Trophoblast cell (in vitro differentiated cells and primary cell): Measurements from ENCODE around the gene PSMD12.
"Not testable (repeated sequence)": the region's sequence is repeated elsewhere in the genome, so short reads cannot be mapped to it uniquely, and the experiment has no call there.

Experiments
- DNase-seq, 2 donors: peaks; one replicate each; pipeline ENCODE4 v3.0.0-alpha.2; 2016
- H2AFZ ChIP-seq: 2 replicates; pipeline ENCODE4 v1.6.1; 2013; ENCODE audit warnings: low read length, moderate library complexity, mild to moderate bottlenecking; ENCODE audit not compliant: insufficient read depth, poor library complexity
- H2AK5ac ChIP-seq: 2 replicates; pipeline ENCODE4 v1.6.1; 2013; ENCODE audit warnings: mild to moderate bottlenecking, low read length
- H2BK120ac ChIP-seq: 2 replicates; pipeline ENCODE4 v1.6.1; 2013; ENCODE audit warnings: low read length, mild to moderate bottlenecking, moderate library complexity; ENCODE audit not compliant: insufficient read depth, poor library complexity
- H2BK12ac ChIP-seq: 2 replicates; pipeline ENCODE4 v1.6.1; 2013; ENCODE audit warnings: mild to moderate bottlenecking, low read length, moderate library complexity
- H2BK5ac ChIP-seq: 2 replicates; pipeline ENCODE4 v1.6.1; 2013; ENCODE audit warnings: low read length, low read depth, moderate library complexity, mild to moderate bottlenecking; ENCODE audit not compliant: poor library complexity
- H3K14ac ChIP-seq: 2 replicates; pipeline ENCODE4 v1.6.1; 2013; ENCODE audit warnings: mild to moderate bottlenecking, low read length
- H3K18ac ChIP-seq: 2 replicates; pipeline ENCODE4 v1.6.1; 2013; ENCODE audit warnings: mild to moderate bottlenecking, low read length
- H3K23ac ChIP-seq: 2 replicates; pipeline ENCODE4 v1.6.1; 2013; ENCODE audit warnings: low read length
- H3K27ac ChIP-seq: 2 replicates; pipeline ENCODE4 v1.5.1; 2013; ENCODE audit warnings: low read depth, mild to moderate bottlenecking, inconsistent platforms, low read length, moderate library complexity
- H3K27me3 ChIP-seq: 2 replicates; pipeline ENCODE4 v1.6.1; 2013; ENCODE audit warnings: inconsistent platforms, mild to moderate bottlenecking, low read length, moderate library complexity; ENCODE audit not compliant: insufficient read depth
- H3K36me3 ChIP-seq, 2 experiments: 1 replicate in 1 of 2; 2 replicates in 1 of 2; pipeline ENCODE4 v1.6.1; 2013; ENCODE audit warnings: low read length in 2 of 2, mild to moderate bottlenecking in 2 of 2, moderate library complexity in 1 of 2; ENCODE audit not compliant: insufficient read depth in 2 of 2, control insufficient read depth in 1 of 2
- H3K4ac ChIP-seq: 2 replicates; pipeline ENCODE4 v1.6.1; 2013; ENCODE audit warnings: low read depth, mild to moderate bottlenecking, low read length, moderate library complexity
- H3K4me1 ChIP-seq, 2 experiments: 1 replicate in 1 of 2; 2 replicates in 1 of 2; pipeline ENCODE4 v1.6.1; 2013; ENCODE audit warnings: low read length in 2 of 2, mild to moderate bottlenecking in 2 of 2, moderate library complexity in 1 of 2; ENCODE audit not compliant: insufficient read depth in 2 of 2, control insufficient read depth in 1 of 2
- H3K4me2 ChIP-seq: 2 replicates; pipeline ENCODE4 v1.6.1; 2013; ENCODE audit warnings: inconsistent platforms, mild to moderate bottlenecking, low read length, moderate library complexity
- H3K4me3 ChIP-seq: 2 replicates; pipeline ENCODE4 v1.5.1; 2013; ENCODE audit warnings: mild to moderate bottlenecking, low read depth, low read length, inconsistent platforms
- H3K79me1 ChIP-seq: one replicate; pipeline ENCODE4 v1.6.1; 2013; ENCODE audit warnings: low read length
- H3K79me2 ChIP-seq: 2 replicates; pipeline ENCODE4 v1.6.1; 2013; ENCODE audit warnings: low read length, mild to moderate bottlenecking; ENCODE audit not compliant: control insufficient read depth, insufficient read depth, poor library complexity
- H3K9ac ChIP-seq: 2 replicates; pipeline ENCODE4 v1.6.1; 2013; ENCODE audit warnings: mild to moderate bottlenecking, low read length
- H3K9me3 ChIP-seq: 2 replicates; pipeline ENCODE4 v1.6.1; 2013; ENCODE audit warnings: low read depth, mild to moderate bottlenecking, control low read depth, inconsistent platforms, low read length; ENCODE audit not compliant: insufficient read depth
- H4K12ac ChIP-seq: 2 replicates; pipeline ENCODE4 v1.6.1; 2013; ENCODE audit warnings: low read depth, mild to moderate bottlenecking, low read length, moderate library complexity
- H4K8ac ChIP-seq: 2 replicates; pipeline ENCODE4 v1.6.1; 2013; ENCODE audit warnings: low read depth, mild to moderate bottlenecking, low read length, moderate library complexity
- H4K91ac ChIP-seq: one replicate; pipeline ENCODE4 v1.6.1; 2013; ENCODE audit warnings: low read depth, mild to moderate bottlenecking, low read length, moderate library complexity
- WGBS: extraction: QIAGEN DNeasy Blood & Tissue Kit; methylation state at CpG from one replicate; pipeline ENCODE4 v1.1.7; 2013; ENCODE audit warnings: missing lambda C conversion rate; ENCODE audit not compliant: insufficient read length, insufficient coverage; ENCODE audit errors: extremely low coverage; 5-methylcytosine and 5-hydroxymethylcytosine counted together

PSMD12 gene

GRCh38 chr17:67326959-67327745, 39.2 kb downstream of the PSMD12 start:
- not testable (repeated sequence) for H3K27ac ChIP-seq, H2BK12ac ChIP-seq, H3K36me3 ChIP-seq, H3K23ac ChIP-seq, H3K27me3 ChIP-seq, H2AFZ ChIP-seq, H3K9ac ChIP-seq, H3K79me2 ChIP-seq, H3K4me1 ChIP-seq, H4K8ac ChIP-seq, H3K79me1 ChIP-seq, H2BK5ac ChIP-seq, H3K14ac ChIP-seq, H3K9me3 ChIP-seq, H2AK5ac ChIP-seq, H4K12ac ChIP-seq, H3K4me3 ChIP-seq, H2BK120ac ChIP-seq, H3K4ac ChIP-seq, H3K18ac ChIP-seq, H3K4me2 ChIP-seq, H4K91ac ChIP-seq
- DNase-seq = peak; percentile 73 to 76
- no CpG with 5 or more reads among the region's 13 CpGs for WGBS

- Histone ChIP-seq H3K27me3 (no peaks in the 10 kb centered on the region), H3K4me2 (no peak overlapping the region), H3K4me1 (no peaks in the 10 kb centered on the region), H2BK12ac (no peak overlapping the region), H2AK5ac (no peak overlapping the region), H3K23ac (no peak overlapping the region), H2BK120ac (no peak overlapping the region), H4K12ac (no peak overlapping the region), H3K14ac (no peak overlapping the region), H3K27ac (no peak overlapping the region), H3K36me3 (no peaks in the 10 kb centered on the region), H3K9ac (no peak overlapping the region), H2AFZ (no peak overlapping the region), H4K8ac (no peak overlapping the region), H3K4me3 (no peak overlapping the region), H2BK5ac (no peak overlapping the region), H3K18ac (no peak overlapping the region), H3K79me2 (no peaks in the 10 kb centered on the region), H3K4ac (no peak overlapping the region), H3K79me1 (no peaks in the 10 kb centered on the region), H3K9me3 (no peaks in the 10 kb centered on the region), H4K91ac (no peak overlapping the region)
- peak; percentile 78 to 87 for DNase-seq
- no CpG with 5 or more reads among the region's 3 CpGs for WGBS
Observed at GRCh38 chr17:67326440-67326839, 39.9 kb downstream of the PSMD12 start.

- Histone ChIP-seq H3K79me2 (no peaks in the 10 kb centered on the region), H3K4me3 (no peak overlapping the region), H4K12ac (no peak overlapping the region), H3K27ac (no peak overlapping the region), H2BK120ac (no peak overlapping the region), H3K4me2 (no peak overlapping the region), H3K18ac (no peak overlapping the region), H3K23ac (no peak overlapping the region), H2AK5ac (no peak overlapping the region), H3K4me1 (no peaks in the 10 kb centered on the region), H4K8ac (no peak overlapping the region), H4K91ac (no peak overlapping the region), H3K9ac (no peak overlapping the region), H2BK5ac (no peak overlapping the region), H2AFZ (no peak overlapping the region), H3K79me1 (no peaks in the 10 kb centered on the region), H3K36me3 (no peaks in the 10 kb centered on the region), H3K4ac (no peak overlapping the region), H3K9me3 (no peaks in the 10 kb centered on the region), H3K14ac (no peak overlapping the region), H2BK12ac (no peak overlapping the region), H3K27me3 (no peaks in the 10 kb centered on the region)
- no peak for DNase-seq
- no CpG with 5 or more reads among the region's 2 CpGs for whole genome bisulfite sequencing
Observed at GRCh38 chr17:67324330-67324729, 42.0 kb downstream of the PSMD12 start.

GRCh38 chr17:67323445-67323844, 42.9 kb downstream of the PSMD12 start:
- H3K79me1 ChIP-seq = no peaks in the 10 kb centered on the region
- no peak overlapping the region for H4K91ac ChIP-seq
- H3K27me3 ChIP-seq = no peaks in the 10 kb centered on the region
- H3K9ac ChIP-seq = no peak overlapping the region
- H2BK120ac ChIP-seq = no peak overlapping the region
- H3K14ac ChIP-seq = no peak overlapping the region
- H3K36me3 ChIP-seq = no peaks in the 10 kb centered on the region
- H2AK5ac ChIP-seq = no peak overlapping the region
- H4K12ac ChIP-seq = no peak overlapping the region
- H3K4me1 ChIP-seq = no peaks in the 10 kb centered on the region
- no peak overlapping the region for H2BK5ac ChIP-seq
- H3K4me3 ChIP-seq = no peak overlapping the region
- H3K79me2 ChIP-seq = no peaks in the 10 kb centered on the region
- no peak overlapping the region for H3K23ac ChIP-seq
- DNase-seq = no peak
- H4K8ac ChIP-seq = no peak overlapping the region
- H2BK12ac ChIP-seq = no peak overlapping the region
- no CpG with 5 or more reads among the region's 3 CpGs for WGBS
- no peak overlapping the region for H3K18ac ChIP-seq
- no peak overlapping the region for H3K4me2 ChIP-seq
- no peak overlapping the region for H2AFZ ChIP-seq
- no peak overlapping the region for H3K4ac ChIP-seq
- no peak overlapping the region for H3K27ac ChIP-seq
- no peaks in the 10 kb centered on the region for H3K9me3 ChIP-seq
